H1 (cell line): Measurements from ENCODE around the gene TTLL5. TPM values are rescaled to one million over a fixed set of nuclear protein-coding genes. Genes with fewer than 3 reads are reported as not detected.

Source experiments
- CTCF ChIA-PET: fragments of 300-600 bp; sonication (Branson Sonifier 250); formaldehyde crosslinking; loops from one replicate; lab custom pipeline; 2021; ENCODE audit not compliant: partially characterized antibody; lab: Charles Lee
- POLR2A ChIA-PET: fragments of 300-600 bp; sonication (Branson Sonifier 250); formaldehyde crosslinking; loops from one replicate; lab custom pipeline; 2021; ENCODE audit warnings: inconsistent platforms; ENCODE audit not compliant: partially characterized antibody; lab: Charles Lee
- DNase-seq, 2 experiments: peaks; one replicate each; pipeline versions ENCODE4 v3.0.0 to v3.0.0-alpha.2; 2010 to 2022; ENCODE audit warnings: low spot score in 2 of 2, low read depth in 1 of 2, mixed read lengths in 1 of 2
- FAIRE-seq: peaks from 2 replicates; lab custom pipeline; 2011; peaks lifted over from hg19 to GRCh38; lab: Jason Lieb, UNC
- H2AFZ ChIP-seq: 2 replicates; pipeline ENCODE4 v1.8.1; 2012; ENCODE audit warnings: low read length, inconsistent platforms
- H2AK5ac ChIP-seq: 2 replicates; pipeline ENCODE4 v1.6.1; 2013; ENCODE audit warnings: low read depth, low read length
- H2BK120ac ChIP-seq: replicated peaks from 2 replicates; pipeline ENCODE3; 2013; ENCODE audit warnings: low read depth, low read length, inconsistent platforms
- H2BK12ac ChIP-seq: 2 replicates; pipeline ENCODE4 v1.6.1; 2013; ENCODE audit warnings: low read depth, low read length
- H2BK15ac ChIP-seq: 2 replicates; pipeline ENCODE4 v1.6.1; 2013; ENCODE audit warnings: low read length
- H2BK20ac ChIP-seq: 2 replicates; pipeline ENCODE4 v1.6.1; 2013; ENCODE audit warnings: low read length
- H2BK5ac ChIP-seq: 2 replicates; pipeline ENCODE4 v1.6.1; 2013; ENCODE audit warnings: low read depth, low read length
- H3K14ac ChIP-seq: 2 replicates; pipeline ENCODE4 v1.6.1; 2013; ENCODE audit warnings: inconsistent platforms; ENCODE audit not compliant: insufficient read length
- H3K18ac ChIP-seq: 2 replicates; pipeline ENCODE4 v1.6.1; 2013; ENCODE audit warnings: low read length; ENCODE audit errors: extremely low read depth
- H3K23ac ChIP-seq: 2 replicates; pipeline ENCODE4 v1.6.1; 2013; ENCODE audit warnings: inconsistent platforms; ENCODE audit not compliant: insufficient read length
- H3K23me2 ChIP-seq: 2 replicates; pipeline ENCODE4 v1.6.1; 2013; ENCODE audit warnings: low read depth, low read length
- H3K27ac ChIP-seq: 2 replicates; pipeline ENCODE4 v1.6.1; 2011; ENCODE audit warnings: low read depth, low read length, inconsistent platforms
- H3K27me3 ChIP-seq, 4 experiments: replicated peaks in 1 of 4; 1 replicate in 1 of 4; 2 replicates in 3 of 4; pipeline versions ENCODE4 v1.6.1 to v1.8.1; 2011 to 2013; ENCODE audit warnings: low read length in 3 of 4, mild to moderate bottlenecking in 3 of 4, inconsistent platforms in 2 of 4, mixed read lengths in 2 of 4, moderate library complexity in 1 of 4; ENCODE audit not compliant: control insufficient read depth in 3 of 4, insufficient read depth in 3 of 4; ENCODE audit errors: extremely low read depth in 1 of 4
- H3K36me3 ChIP-seq, 4 experiments: 2 replicates each; pipeline versions ENCODE4 v1.6.1 to v1.8.1; 2011 to 2013; ENCODE audit warnings: mild to moderate bottlenecking in 4 of 4, low read length in 3 of 4, moderate library complexity in 2 of 4, control low read depth in 1 of 4, inconsistent platforms in 1 of 4; ENCODE audit not compliant: insufficient read depth in 4 of 4, control insufficient read depth in 2 of 4
- H3K4ac ChIP-seq: replicated peaks from 2 replicates; pipeline ENCODE3; 2013; ENCODE audit warnings: low read length, low read depth, mixed read lengths, inconsistent platforms; ENCODE audit not compliant: insufficient read length
- H3K4me1 ChIP-seq, 4 experiments: replicated peaks in 1 of 4; 1 replicate in 1 of 4; 2 replicates in 3 of 4; pipeline versions ENCODE4 v1.6.1 to v1.8.1; 2011 to 2013; ENCODE audit warnings: low read length in 3 of 4, inconsistent platforms in 2 of 4, mixed read lengths in 1 of 4; ENCODE audit not compliant: insufficient read depth in 4 of 4, control insufficient read depth in 3 of 4
- H3K4me2 ChIP-seq, 2 experiments: 2 replicates each; pipeline versions ENCODE4 v1.6.1 to v1.8.1; 2011 to 2013; ENCODE audit warnings: low read depth in 2 of 2, low read length in 2 of 2, control low read depth in 1 of 2, inconsistent platforms in 1 of 2, mild to moderate bottlenecking in 1 of 2; ENCODE audit not compliant: insufficient read depth in 1 of 2
- H3K4me3 ChIP-seq, 4 experiments: fragments of 200-600, 300-600 bp in 1 of 4; sonication (generic), shearing (Covaris generic), sonication (Bioruptor Twin) in 1 of 4; 2 replicates each; pipeline versions ENCODE4 v1.5.1 to v1.8.1; 2011 to 2016; ENCODE audit warnings: low read length in 4 of 4, low read depth in 3 of 4, control low read depth in 2 of 4, inconsistent platforms in 2 of 4, mild to moderate bottlenecking in 2 of 4, mixed read lengths in 1 of 4, moderate library complexity in 1 of 4; ENCODE audit not compliant: insufficient read depth in 2 of 4; ENCODE audit errors: extremely low read depth in 1 of 4
- H3K56ac ChIP-seq: replicated peaks from 2 replicates; pipeline ENCODE3; 2013; ENCODE audit warnings: low read depth, mild to moderate bottlenecking, mixed read lengths, low read length, inconsistent platforms; ENCODE audit not compliant: insufficient read length
- H3K79me1 ChIP-seq: 2 replicates; pipeline ENCODE4 v1.6.1; 2013; ENCODE audit warnings: low read depth, low read length, control low read depth
- H3K79me2 ChIP-seq, 2 experiments: 2 replicates each; pipeline versions ENCODE4 v1.6.1 to v1.8.1; 2012 to 2013; ENCODE audit warnings: low read length in 2 of 2, mild to moderate bottlenecking in 2 of 2, inconsistent platforms in 1 of 2; ENCODE audit not compliant: insufficient read depth in 2 of 2, control insufficient read depth in 1 of 2
- H3K9ac ChIP-seq, 4 experiments: replicated peaks in 1 of 4; 1 replicate in 1 of 4; 2 replicates in 3 of 4; pipeline versions ENCODE4 v1.6.1 to v1.8.1; 2011 to 2013; ENCODE audit warnings: low read depth in 3 of 4, low read length in 3 of 4, control low read depth in 2 of 4, mild to moderate bottlenecking in 2 of 4, moderate library complexity in 2 of 4, inconsistent platforms in 1 of 4; ENCODE audit errors: extremely low read depth in 1 of 4
- H3K9me3 ChIP-seq, 2 experiments: 2 replicates each; pipeline versions ENCODE4 v1.6.1 to v1.8.1; 2012 to 2013; ENCODE audit warnings: mild to moderate bottlenecking in 2 of 2, moderate library complexity in 2 of 2, control low read depth in 1 of 2, inconsistent platforms in 1 of 2, low read depth in 1 of 2, low read length in 1 of 2, mixed read lengths in 1 of 2; ENCODE audit not compliant: insufficient read depth in 2 of 2
- H4K20me1 ChIP-seq, 2 experiments: replicated peaks in 1 of 2; 2 replicates each; pipeline versions ENCODE3 to v1.8.1; 2011 to 2013; ENCODE audit warnings: inconsistent platforms in 2 of 2, low read length in 2 of 2, mild to moderate bottlenecking in 1 of 2; ENCODE audit not compliant: insufficient read depth in 2 of 2, control insufficient read depth in 1 of 2
- H4K5ac ChIP-seq: 2 replicates; pipeline ENCODE4 v1.6.1; 2013; ENCODE audit warnings: low read length, low read depth, mixed read lengths, inconsistent platforms; ENCODE audit not compliant: insufficient read length
- H4K8ac ChIP-seq: 2 replicates; pipeline ENCODE4 v1.8.0; 2013; ENCODE audit warnings: mild to moderate bottlenecking, moderate library complexity, low read length, inconsistent platforms; ENCODE audit not compliant: insufficient read depth; ENCODE audit errors: extremely low read depth
- H4K91ac ChIP-seq: replicated peaks from 2 replicates; pipeline ENCODE3; 2013; ENCODE audit warnings: low read length, mixed read lengths, inconsistent platforms; ENCODE audit not compliant: insufficient read length
- CHD1 ChIP-seq: IDR thresholded peaks from 2 replicates; pipeline ENCODE4 v1.6.1; 2012; ENCODE audit warnings: low read depth, low read length, improper control_type of control experiment
- RFX5 ChIP-seq: IDR thresholded peaks from 2 replicates; pipeline ENCODE4 v1.6.1; 2011; ENCODE audit warnings: low read depth, low read length, improper control_type of control experiment, borderline replicate concordance
- RNF2 ChIP-seq: fragments of 200-900, 300-1000 bp; sonication (generic); IDR thresholded peaks from 2 replicates; pipeline ENCODE4 v1.7.1; 2016; ENCODE audit warnings: borderline replicate concordance, low read depth, mild to moderate bottlenecking, antibody characterized with exemption, low read length; ENCODE audit not compliant: poor library complexity, severe bottlenecking; ENCODE audit errors: missing control alignments
- TAF1 ChIP-seq: IDR thresholded peaks from 2 replicates; pipeline ENCODE4 v1.6.1; 2011; ENCODE audit warnings: mild to moderate bottlenecking, low read depth, low read length
- USF2 ChIP-seq: IDR thresholded peaks from 2 replicates; pipeline ENCODE4 v1.6.1; 2011; ENCODE audit warnings: low read length, improper control_type of control experiment
- WGBS, 2 experiments: shearing (Covaris generic) in 1 of 2; methylation state at CpG; one replicate each; pipeline versions ENCODE4 v1.1.6 to v1.1.7; 2013 to 2015; ENCODE audit warnings: low lambda C conversion rate in 2 of 2, mixed read lengths in 2 of 2, inconsistent platforms in 1 of 2, low coverage in 1 of 2, missing lambda C conversion rate in 1 of 2; ENCODE audit not compliant: insufficient replicate concordance in 2 of 2, insufficient coverage in 1 of 2, insufficient read length in 1 of 2; ENCODE audit errors: extremely low coverage in 1 of 2, missing lambda C conversion rate in 1 of 2; 5-methylcytosine and 5-hydroxymethylcytosine counted together
- polyA plus RNA-seq, 7 experiments: library from polyadenylated mRNA; depleted of rRNA in 3 of 7; stranded (reverse) in 5 of 7; unstranded in 2 of 7; fragments of >200 nt in 5 of 7; fragments of 200-250 nt in 2 of 7; gene quantifications; 1 replicate in 5 of 7; 2 replicates in 1 of 7; 4 replicates in 1 of 7; pipeline versions ENCODE4 v1.2.1 to v1.2.3, GENCODE V29; 2011 to 2013; ENCODE audit warnings: missing spikeins in 2 of 7, mixed read lengths in 2 of 7
- total RNA-seq: library from RNA; stranded (reverse); fragmentation: NEBNext Ultra II Directional; extraction: Animal tissue kit (Norgen Biotek cat#: 25700); gene quantifications from 2 replicates; pipeline ENCODE4 v1.2.1, GENCODE V29; 2021

TTLL5 gene
- total and polyA plus RNA-seq, 2 of the 8 experiments (the other 6 are each of a cell fraction or from before 2014, with no cell fraction given): 16.1 to 45.9 TPM

- H3K9me3 ChIP-seq: no peaks in the 10 kb centered on the region
- H2AK5ac ChIP-seq: no peak overlapping the region
- 90% methylated on average over 6 of the region's 6 CpGs; no CpG with 5 or more reads in 1 of the 2 experiments for WGBS, 2 experiments
- TF ChIP-seq RFX5: no peak
- TF ChIP-seq RNF2: no peak
- no peak for TF ChIP-seq CHD1
- no peak for TF ChIP-seq TAF1
- no peak for TF ChIP-seq USF2
- H2BK15ac ChIP-seq: no peak overlapping the region
- no peak overlapping the region for H4K5ac ChIP-seq
- H3K4me1 ChIP-seq: peaks cover 0 to 8% (median 3%) of the 10 kb centered on the region in 4 experiments; a peak in 3 of 7 replicates
- no peak overlapping the region for H3K14ac ChIP-seq
- DNase-seq: no peak
- H3K4ac ChIP-seq: no peak overlapping the region
- H3K79me2 ChIP-seq: no peaks in the 10 kb centered on the region
- H2BK120ac ChIP-seq: no peak overlapping the region
- no peak overlapping the region for H2BK20ac ChIP-seq
- H4K8ac ChIP-seq: no peak overlapping the region
- peaks cover 0 to 3% (median 0%) of the 10 kb centered on the region in 4 experiments; a peak in 3 of 8 replicates for H3K36me3 ChIP-seq
- no peaks in the 10 kb centered on the region for H3K23me2 ChIP-seq
- no peak overlapping the region for H3K23ac ChIP-seq
- no peak for FAIRE-seq
- H2BK12ac ChIP-seq: no peak overlapping the region
- no peaks in the 10 kb centered on the region for H3K79me1 ChIP-seq
- H3K27me3 ChIP-seq: no peaks in the 10 kb centered on the region
- no peaks in the 10 kb centered on the region for H4K20me1 ChIP-seq
- ChIA-PET CTCF (interaction anchor here (0.6 to 1.2 kb wide), 3 partner anchors 10 to 33 kb away, joined by 3 to 4 read pairs (median 3); no protein-coding TSS in a partner anchor), POLR2A (no interaction called here)
- H3K4me2 ChIP-seq: no peak overlapping the region
- no peak overlapping the region for H3K27ac ChIP-seq
- no peak overlapping the region for H2AFZ ChIP-seq
- H3K9ac ChIP-seq: no peak overlapping the region
- H3K56ac ChIP-seq: no peak overlapping the region
- no peak overlapping the region for H4K91ac ChIP-seq
- no peak overlapping the region for H3K4me3 ChIP-seq
- H2BK5ac ChIP-seq: no peak overlapping the region
- no peak overlapping the region for H3K18ac ChIP-seq
Observed at GRCh38 chr14:75871181-75871880, 210.3 kb downstream of the TTLL5 start.
